ENCODE measurements around the gene POLR3B.

DNA sequence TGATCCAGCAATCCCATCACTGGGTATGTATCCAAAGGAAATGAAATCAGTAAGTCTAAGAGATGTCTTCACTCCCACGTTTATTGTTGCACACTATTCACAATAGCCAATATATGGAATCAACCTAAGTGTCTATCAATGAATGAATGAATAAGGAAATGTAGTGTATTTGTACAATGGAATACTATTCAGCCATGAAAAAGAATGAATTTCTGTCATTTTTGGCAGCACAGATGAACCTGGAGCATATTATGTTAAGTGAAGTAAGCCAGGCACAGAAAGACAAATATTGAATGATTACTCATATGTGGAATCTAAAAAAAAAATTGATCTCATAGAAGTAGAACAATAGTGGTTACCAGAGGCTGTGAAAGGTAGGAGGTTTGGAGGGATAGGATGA lies 194.7 kb downstream of the POLR3B start:
- TF ChIP-seq, protein P1, sequence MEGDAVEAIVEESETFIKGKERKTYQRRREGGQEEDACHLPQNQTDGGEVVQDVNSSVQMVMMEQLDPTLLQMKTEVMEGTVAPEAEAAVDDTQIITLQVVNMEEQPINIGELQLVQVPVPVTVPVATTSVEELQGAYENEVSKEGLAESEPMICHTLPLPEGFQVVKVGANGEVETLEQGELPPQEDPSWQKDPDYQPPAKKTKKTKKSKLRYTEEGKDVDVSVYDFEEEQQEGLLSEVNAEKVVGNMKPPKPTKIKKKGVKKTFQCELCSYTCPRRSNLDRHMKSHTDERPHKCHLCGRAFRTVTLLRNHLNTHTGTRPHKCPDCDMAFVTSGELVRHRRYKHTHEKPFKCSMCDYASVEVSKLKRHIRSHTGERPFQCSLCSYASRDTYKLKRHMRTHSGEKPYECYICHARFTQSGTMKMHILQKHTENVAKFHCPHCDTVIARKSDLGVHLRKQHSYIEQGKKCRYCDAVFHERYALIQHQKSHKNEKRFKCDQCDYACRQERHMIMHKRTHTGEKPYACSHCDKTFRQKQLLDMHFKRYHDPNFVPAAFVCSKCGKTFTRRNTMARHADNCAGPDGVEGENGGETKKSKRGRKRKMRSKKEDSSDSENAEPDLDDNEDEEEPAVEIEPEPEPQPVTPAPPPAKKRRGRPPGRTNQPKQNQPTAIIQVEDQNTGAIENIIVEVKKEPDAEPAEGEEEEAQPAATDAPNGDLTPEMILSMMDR (IDR thresholded peaks at IDR 0.05): no peak
- TF ChIP-seq POLR2A (IDR thresholded peaks at IDR 0.05) (no peak), POLR2AphosphoS5 (IDR thresholded peaks at IDR 0.05) (no peak), EP300 (IDR thresholded peaks at IDR 0.05) (no peak)
